HUES48 (cell line): ENCODE results near the gene ZNF580.

ENCODE experiments used
- H3K27ac ChIP-seq: one replicate; pipeline ENCODE4 v1.7.0; 2013; ENCODE audit warnings: low read depth, low read length, inconsistent platforms
- H3K27me3 ChIP-seq: 2 replicates; pipeline ENCODE4 v1.6.1; 2013; ENCODE audit warnings: mild to moderate bottlenecking, low read length; ENCODE audit not compliant: control insufficient read depth, insufficient read depth
- H3K36me3 ChIP-seq: 2 replicates; pipeline ENCODE4 v1.6.1; 2013; ENCODE audit warnings: low read length; ENCODE audit not compliant: control insufficient read depth, insufficient read depth
- H3K4me1 ChIP-seq: 2 replicates; pipeline ENCODE4 v1.6.1; 2013; ENCODE audit warnings: mild to moderate bottlenecking, low read length; ENCODE audit not compliant: control insufficient read depth, insufficient read depth
- H3K4me3 ChIP-seq: 2 replicates; pipeline ENCODE4 v1.5.1; 2013; ENCODE audit warnings: mild to moderate bottlenecking, low read depth, low read length
- H3K9ac ChIP-seq: 2 replicates; pipeline ENCODE4 v1.6.1; 2013; ENCODE audit warnings: mild to moderate bottlenecking, low read depth, low read length, moderate library complexity
- H3K9me3 ChIP-seq: 2 replicates; pipeline ENCODE4 v1.6.1; 2013; ENCODE audit warnings: low read length; ENCODE audit not compliant: control insufficient read depth, insufficient read depth

Gene ZNF580

DNA sequence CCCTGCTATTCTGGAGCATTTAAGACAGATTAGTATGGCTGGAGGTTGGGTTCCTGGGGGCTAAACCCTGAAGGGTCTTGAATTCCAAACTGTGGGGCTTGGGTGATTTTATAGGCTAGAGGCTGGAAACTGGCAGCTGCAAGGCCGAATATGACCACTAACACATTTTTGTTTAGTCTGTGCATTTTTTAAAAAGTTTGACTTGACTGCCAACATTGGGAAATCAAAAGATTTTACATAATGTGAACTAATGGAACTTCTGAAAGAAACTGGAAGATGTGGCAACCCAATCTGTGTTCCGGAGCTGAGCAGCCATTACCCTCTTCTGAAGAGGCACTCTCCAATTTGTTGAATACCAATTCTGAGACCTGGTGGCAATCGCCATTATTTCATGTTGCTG is 21.5 kb upstream of the ZNF580 start:
- no peak overlapping the region for H3K27ac ChIP-seq
- H3K36me3 ChIP-seq, result peaks cover 38% of the 10 kb centered on the region

DNA sequence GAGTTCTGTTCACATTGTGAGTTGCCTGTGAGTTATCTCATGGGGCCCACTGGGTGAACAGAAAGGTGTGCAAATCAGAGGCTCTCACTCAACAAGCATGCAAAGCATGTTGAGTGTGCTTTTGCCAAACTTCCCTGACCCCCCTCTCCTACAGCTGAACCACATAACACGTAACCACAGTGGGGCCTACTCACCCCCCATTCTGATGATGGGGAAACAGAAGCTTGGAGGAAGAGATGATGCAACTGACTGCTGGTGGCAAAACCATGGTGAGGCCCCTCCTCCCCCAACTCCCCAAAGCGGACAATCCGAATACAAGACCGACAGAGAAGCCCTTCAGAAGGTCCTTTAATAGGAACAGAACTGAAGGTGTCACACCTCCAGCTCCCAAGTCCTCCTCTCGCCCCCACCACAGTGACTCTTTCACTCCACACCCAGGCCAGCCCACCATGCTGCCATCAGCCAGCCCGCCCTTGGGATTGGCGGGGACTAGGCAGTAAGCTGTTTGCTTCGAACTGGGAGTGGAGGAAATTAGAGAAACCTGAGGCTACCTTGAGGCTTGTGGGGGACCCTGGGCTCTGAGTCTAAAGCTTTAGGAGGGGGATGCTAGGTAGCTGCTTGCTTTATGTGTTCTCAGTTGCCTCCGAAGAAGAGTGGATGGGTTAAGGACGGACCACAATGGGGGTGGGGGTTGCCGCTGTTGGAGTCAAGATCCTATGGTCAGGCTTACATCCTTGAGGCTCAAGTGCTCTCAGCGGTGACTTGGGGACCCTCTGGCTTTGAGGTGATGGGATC is 20.2 kb upstream of the ZNF580 start:
- Histone ChIP-seq H3K27ac (no peak overlapping the region), H3K36me3 (peaks cover 30% of the 10 kb centered on the region), H3K9ac (no peak overlapping the region), H3K4me3 (no peak overlapping the region), H3K4me1 (no peaks in the 10 kb centered on the region), H3K27me3 (no peaks in the 10 kb centered on the region), H3K9me3 (no peaks in the 10 kb centered on the region)

More for the DNA sequence above, 21.5 kb upstream of the ZNF580 start:
- H3K27me3 ChIP-seq, result no peaks in the 10 kb centered on the region
- no peak overlapping the region for H3K4me3 ChIP-seq
- H3K4me1 ChIP-seq, result no peaks in the 10 kb centered on the region
- H3K9ac ChIP-seq, result no peak overlapping the region
- H3K9me3 ChIP-seq, result no peaks in the 10 kb centered on the region

DNA sequence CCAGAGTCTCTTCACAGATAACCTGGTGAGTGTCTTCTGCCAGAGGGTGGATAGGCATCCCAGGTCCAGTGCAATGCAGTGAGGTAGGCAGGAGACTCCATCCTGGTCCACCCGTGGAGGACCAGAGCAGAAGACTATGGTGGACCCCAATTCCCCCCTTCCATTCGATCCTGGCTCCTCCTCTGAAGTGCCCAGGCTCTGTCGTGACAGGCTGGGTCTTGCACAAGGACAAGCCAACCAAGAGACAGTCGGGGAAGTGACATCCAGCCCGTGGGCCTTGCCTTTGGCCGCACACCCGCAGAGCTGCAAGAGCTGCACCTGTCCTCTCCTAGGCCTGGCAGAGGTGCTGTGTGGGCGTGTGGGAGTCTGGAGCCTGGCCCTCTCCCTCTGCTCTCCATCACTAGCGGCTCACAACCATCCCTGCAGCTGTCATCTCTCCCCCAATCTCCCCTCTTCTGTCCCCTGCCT is 19.6 kb upstream of the ZNF580 start:
- H3K4me1 ChIP-seq, result no peaks in the 10 kb centered on the region
- H3K4me3 ChIP-seq, result no peak overlapping the region
- H3K9me3 ChIP-seq, result no peaks in the 10 kb centered on the region
- H3K9ac ChIP-seq, result no peak overlapping the region
- H3K27me3 ChIP-seq, result no peaks in the 10 kb centered on the region
- H3K36me3 ChIP-seq, result peaks cover 26% of the 10 kb centered on the region
- H3K27ac ChIP-seq, result no peak overlapping the region

DNA sequence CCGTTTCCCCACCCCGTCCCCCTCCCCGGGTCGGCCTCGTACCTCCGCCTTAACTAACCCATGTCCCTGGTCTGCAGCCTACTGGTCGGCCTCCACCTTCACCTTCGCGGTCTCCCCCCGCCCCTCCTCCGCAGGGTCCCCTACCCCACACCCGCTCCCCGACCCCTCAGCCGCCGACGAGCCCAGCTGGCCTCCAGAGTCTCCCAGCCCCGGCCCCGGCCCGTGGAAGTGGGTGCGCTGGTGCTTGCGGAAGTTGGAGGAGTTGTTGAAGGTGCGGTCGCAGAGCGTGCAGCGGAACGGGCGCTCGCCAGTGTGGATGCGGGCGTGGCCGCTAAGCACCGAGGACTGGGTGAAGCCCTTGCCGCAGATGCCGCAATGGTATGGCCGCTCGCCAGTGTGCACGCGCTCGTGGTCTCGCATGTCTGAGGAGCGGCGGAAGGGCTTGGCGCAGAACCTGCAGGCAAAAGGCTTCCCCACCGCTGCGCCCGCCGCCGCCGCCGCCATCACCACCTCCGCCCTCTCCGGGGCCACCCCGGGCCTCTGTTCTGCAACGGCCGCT is 19.1 kb upstream of the ZNF580 start:
- H3K9me3 ChIP-seq, result no peaks in the 10 kb centered on the region
- no peak overlapping the region for H3K9ac ChIP-seq
- no peaks in the 10 kb centered on the region for H3K4me1 ChIP-seq
- H3K4me3 ChIP-seq, result no peak overlapping the region
- H3K27me3 ChIP-seq, result no peaks in the 10 kb centered on the region
- peaks cover 21% of the 10 kb centered on the region for H3K36me3 ChIP-seq
- H3K27ac ChIP-seq, result no peak overlapping the region

DNA sequence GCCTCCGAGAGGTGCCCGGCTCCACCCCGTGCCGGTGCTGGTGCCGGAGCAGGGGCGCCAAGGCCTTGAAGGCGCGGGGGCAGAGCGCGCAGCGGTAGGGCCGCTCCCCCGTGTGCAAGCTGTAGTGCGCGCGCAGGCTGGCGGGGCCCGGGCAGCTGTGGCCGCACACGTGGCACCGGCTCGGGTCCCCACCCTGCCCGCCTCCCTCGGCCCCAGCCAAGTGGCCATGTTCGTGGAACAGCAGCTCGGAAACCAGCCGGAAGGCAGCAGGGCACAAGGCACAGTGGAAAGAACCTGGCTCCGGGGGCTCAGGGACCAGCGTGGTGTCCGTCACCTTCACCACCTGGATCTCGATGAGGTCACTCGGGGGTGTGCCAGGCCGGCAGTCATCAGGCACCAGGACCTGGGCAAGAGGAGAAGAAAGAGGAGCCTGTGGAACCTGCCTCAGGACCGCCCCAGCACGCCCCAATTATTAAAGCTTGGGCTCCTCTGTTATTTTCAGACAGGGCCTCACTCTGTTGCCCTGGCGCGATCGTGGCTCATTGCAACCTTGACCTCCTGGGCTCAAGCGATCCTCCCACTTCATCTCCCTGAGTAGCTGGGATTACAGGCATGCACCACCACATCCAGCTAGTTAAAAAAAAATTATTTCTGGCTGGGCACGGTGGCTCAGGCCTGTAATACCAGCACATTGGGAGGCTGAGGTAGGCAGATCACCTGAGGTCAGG is 18.4 kb upstream of the ZNF580 start:
- Histone ChIP-seq H3K27ac (no peak overlapping the region), H3K36me3 (peaks cover 16% of the 10 kb centered on the region), H3K9ac (no peak overlapping the region), H3K4me1 (no peaks in the 10 kb centered on the region), H3K9me3 (no peaks in the 10 kb centered on the region), H3K4me3 (no peak overlapping the region), H3K27me3 (no peaks in the 10 kb centered on the region)

DNA sequence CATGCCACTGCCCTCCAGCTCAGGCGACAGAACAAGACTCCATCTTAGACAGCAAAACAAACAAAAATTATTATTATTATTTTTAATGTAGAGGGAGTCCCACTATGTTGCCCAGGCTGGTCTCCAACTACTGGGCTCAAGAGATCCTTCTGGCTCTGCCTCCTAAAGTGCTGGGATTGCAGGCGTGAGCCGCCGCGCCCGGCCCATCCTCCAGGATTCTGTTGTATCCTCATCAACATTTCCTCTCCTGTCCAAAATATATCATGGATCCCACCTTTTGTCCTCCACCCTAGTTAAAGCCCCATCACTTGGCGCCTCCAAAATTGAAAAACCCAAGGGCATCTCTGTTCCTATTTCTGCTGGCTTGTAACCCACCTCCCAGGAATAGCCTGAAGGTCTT is 17.7 kb upstream of the ZNF580 start:
- H3K4me1 ChIP-seq, result no peaks in the 10 kb centered on the region
- H3K27me3 ChIP-seq, result no peaks in the 10 kb centered on the region
- no peaks in the 10 kb centered on the region for H3K9me3 ChIP-seq
- H3K4me3 ChIP-seq, result no peak overlapping the region
- H3K36me3 ChIP-seq, result peaks cover 13% of the 10 kb centered on the region
- H3K9ac ChIP-seq, result no peak overlapping the region
- H3K27ac ChIP-seq, result no peak overlapping the region

DNA sequence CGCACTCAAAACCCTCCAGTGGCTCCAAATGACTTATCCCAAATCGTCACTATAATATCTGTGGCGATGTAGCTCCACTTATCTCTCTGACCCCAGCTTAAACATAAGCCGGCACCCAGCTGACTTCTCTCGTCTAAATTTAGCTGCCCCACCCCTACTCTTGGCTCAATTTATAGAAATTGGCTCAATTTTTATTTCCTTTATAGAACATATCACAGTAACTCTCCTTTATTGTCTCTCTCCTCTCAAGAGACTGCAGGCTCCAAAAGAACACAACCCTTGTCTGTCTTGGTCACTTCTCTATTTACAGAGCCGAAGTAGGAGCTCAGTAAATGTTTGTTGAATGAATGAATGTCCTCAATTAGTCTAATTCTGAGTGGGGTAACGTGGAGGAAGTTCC is 17.2 kb upstream of the ZNF580 start:
- H3K9me3 ChIP-seq, result no peaks in the 10 kb centered on the region
- no peaks in the 10 kb centered on the region for H3K27me3 ChIP-seq
- H3K9ac ChIP-seq, result no peak overlapping the region
- H3K27ac ChIP-seq, result no peak overlapping the region
- peaks cover 13% of the 10 kb centered on the region for H3K36me3 ChIP-seq
- no peaks in the 10 kb centered on the region for H3K4me1 ChIP-seq
- H3K4me3 ChIP-seq, result peak overlapping the region; percentile 45

DNA sequence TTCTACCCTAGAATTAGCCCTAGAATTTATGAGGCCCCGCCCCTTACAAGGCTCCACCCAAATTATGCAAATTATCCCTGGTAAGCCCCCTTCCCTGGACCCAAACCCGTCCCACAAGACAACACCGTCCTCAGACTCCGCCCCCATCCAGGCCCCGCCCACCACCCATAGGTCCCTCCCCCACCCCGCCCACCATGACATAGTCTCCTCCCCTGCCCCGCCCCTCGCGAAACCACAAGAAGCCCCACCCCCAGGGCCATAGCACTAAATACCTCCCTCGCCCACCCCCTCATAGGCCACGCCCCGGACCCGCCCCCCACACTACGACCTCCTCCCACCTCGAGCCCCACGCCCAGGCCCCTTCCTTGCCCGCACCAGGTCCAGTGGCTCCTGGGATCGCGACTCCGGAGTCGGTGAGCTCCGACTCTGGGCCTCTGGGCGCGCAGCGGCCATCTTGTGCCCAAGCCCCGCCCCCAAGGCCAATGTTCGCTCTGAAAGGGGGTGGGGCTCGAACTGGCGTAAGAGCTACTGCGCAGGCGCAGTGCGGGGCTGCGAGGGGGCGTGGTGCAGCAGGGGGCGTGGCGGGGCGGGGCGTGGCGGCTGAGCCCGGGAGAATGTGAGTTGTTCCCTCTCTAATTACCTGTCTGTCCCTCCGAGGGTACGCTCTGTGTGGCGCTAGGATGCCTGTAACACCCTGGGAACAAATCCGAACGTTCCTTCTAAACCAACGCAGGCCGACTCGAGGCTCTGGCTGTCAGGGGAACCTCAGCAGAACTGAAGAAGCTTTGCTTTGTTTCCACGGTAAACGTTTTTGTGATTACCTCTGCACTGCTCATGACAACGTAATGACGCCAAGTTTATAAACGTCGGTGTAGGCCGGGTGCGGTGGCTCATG is 16.4 kb upstream of the ZNF580 start, which contains the start of gene ZNF784:
Gene ZNF784 (minus strand): TSS at position 458 of the 895 bp plus-strand sequence. CDS start 5 bp downstream, at position 453.
- Histone ChIP-seq H3K4me1 (no peaks in the 10 kb centered on the region), H3K4me3 (peak within 1 kb of the TSS; percentile 69), H3K9me3 (no peaks in the 10 kb centered on the region), H3K27ac (peak within 1 kb of the TSS; percentile 98), H3K36me3 (peaks cover 13% of the 10 kb centered on the region), H3K27me3 (no peaks in the 10 kb centered on the region), H3K9ac (no peak within 1 kb of the TSS)

DNA sequence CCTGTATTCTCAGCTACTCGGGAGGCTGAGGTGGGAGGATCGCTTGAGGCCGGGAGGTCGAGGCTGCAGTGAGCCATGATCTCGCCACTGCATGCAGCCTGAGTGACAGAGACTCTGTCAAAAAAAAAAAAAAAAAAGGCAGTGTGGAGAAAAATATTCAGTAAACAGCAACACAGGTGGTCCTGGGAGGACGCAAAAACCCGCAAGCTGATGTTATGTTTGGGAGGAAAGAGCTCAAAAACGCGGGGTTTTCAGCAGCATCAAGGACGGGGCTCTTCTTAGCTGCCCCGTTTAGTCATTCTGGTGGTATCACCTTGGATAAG is 15.8 kb upstream of the ZNF580 start:
- peak overlapping the region; percentile 69 for H3K4me3 ChIP-seq
- no peaks in the 10 kb centered on the region for H3K27me3 ChIP-seq
- H3K9me3 ChIP-seq, result no peaks in the 10 kb centered on the region
- peaks cover 13% of the 10 kb centered on the region for H3K36me3 ChIP-seq
- no peak overlapping the region for H3K9ac ChIP-seq
- peak overlapping the region; percentile 98 for H3K27ac ChIP-seq
- H3K4me1 ChIP-seq, result no peaks in the 10 kb centered on the region

DNA sequence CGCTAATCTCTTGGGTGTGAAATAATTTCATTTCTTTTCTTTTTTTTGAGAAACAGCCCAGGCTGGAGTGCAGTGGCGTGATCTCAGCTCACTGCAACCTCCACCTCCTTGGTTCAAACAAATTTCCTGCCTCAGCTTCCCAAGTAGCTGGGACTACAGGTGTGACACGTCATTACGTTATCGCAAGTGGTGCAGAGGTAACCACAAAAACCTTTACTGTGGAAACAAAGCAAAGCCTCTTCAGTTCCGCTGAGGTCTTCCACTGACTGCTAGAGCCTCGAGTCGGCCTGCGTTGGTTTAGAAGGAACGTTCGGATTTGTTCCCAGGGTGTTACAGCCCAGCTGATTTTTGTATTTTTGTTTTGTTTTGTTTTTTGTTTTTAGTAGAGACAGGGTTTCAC is 14.5 kb upstream of the ZNF580 start:
- peaks cover 4% of the 10 kb centered on the region; the same call in 1 of the 2 replicates for H3K36me3 ChIP-seq
- no peak overlapping the region for H3K27ac ChIP-seq
- no peaks in the 10 kb centered on the region for H3K4me1 ChIP-seq
- H3K9ac ChIP-seq, result no peak overlapping the region
- H3K9me3 ChIP-seq, result no peaks in the 10 kb centered on the region
- H3K4me3 ChIP-seq, result no peak overlapping the region
- no peaks in the 10 kb centered on the region for H3K27me3 ChIP-seq
